Heart left ventricle (tissue), 13 donors: Measurements from ENCODE around the gene PDE9A.

Experiments
- CTCF ChIP-seq, 12 donors: fragments of 200-600 bp; sonication (generic) in 4 of 12; IDR thresholded peaks; one replicate each; pipeline versions ENCODE4 v1.5.0 to v1.8.0; 2018 to 2022; ENCODE audit warnings: antibody characterized with exemption in 12 of 12, mild to moderate bottlenecking in 5 of 12
- POLR2A ChIP-seq, 2 donors: fragments of 450-650 bp; IDR thresholded peaks; one replicate each; pipeline ENCODE4 v1.6.1; 2017; ENCODE audit warnings: antibody characterized with exemption in 2 of 2, mild to moderate bottlenecking in 2 of 2, moderate library complexity in 2 of 2
- donor health status: ischemic (EF 13 %, LVEDD 7.1; RV severe dilation, severe dysfunction).
- donor health status: DM: no; HTN: yes; CAD: no.
- donor health status: DM: no; HTN: no; CAD: no.
- donor health status: ischemic (EF 25% LVEDD 6.9; RV normal size, moderate dysfunction).
- donor health status: ischemic (EF 25% LVEDD 5.7; RV mildly dilated, moderate dysfunction).
- donor health status: ischemic (EF 35%, LVEDD 5.7; RV mildly dilated, moderate dysfunction).
- donor health status: nonischemic (EF 11% LVEDD 7.7; RV severe dilation, severe dysfunction).
- donor health status: DM: yes; HTN: yes; CAD: no.
- donor health status: PGD.
- donor health status: ischemic (EF 29% LVEDD 5.4; RV normal size, mild dysfunction).
- donor health status: nonischemic (EF 23%, LVEDD 6.1; RV moderate dilation, normal function).

DNA sequence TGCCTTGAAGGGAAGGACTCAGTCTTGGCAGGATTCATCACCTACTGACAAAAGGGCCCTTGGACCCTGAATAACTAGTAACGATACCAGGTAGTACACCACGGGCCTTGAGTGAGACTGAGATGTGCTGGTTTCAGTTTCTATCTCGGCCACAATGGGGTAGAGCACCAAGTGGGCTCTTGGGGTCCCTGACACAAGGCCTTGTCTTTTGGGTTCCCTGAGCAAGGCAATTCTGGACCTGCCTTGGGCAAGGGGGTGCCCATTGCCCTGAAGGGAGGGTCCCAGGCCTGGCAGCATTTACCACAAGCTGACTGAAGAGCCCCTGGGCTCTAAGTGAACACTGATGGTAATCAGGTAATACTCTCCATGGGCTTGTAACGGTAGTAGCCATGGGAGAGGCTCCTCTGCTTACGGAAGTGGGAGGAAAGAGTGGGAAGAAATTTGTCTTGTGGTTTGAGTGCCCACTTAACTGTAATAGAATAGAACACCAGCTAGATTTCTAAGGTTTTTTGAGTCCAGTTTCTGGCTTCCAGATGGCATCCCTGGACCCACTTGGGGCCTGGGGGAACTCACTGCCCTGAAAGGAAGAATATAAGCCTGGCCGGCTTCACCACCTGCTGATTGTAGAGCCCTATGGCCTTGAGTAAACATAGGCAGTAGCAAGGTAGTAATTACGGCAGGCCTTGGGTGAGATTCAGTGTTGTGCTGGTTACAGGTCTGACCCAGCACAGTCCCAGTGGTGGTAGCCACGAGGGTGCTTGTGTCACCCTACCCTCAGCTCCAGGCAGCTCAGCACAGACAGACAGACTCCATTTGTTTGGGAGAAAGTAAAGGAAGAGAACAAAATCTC lies 167.4 kb downstream of the PDE9A start:
- TF ChIP-seq CTCF (IDR thresholded peaks at IDR 0.05) (no peak), POLR2A (IDR thresholded peaks at IDR 0.05) (no peak)
